Activated naive CD4-positive, alpha-beta T cell treated with anti-CD3 and anti-CD28 coated beads, Interleukin-2, amount 50 U/mL, for 16 hours (primary cell): ENCODE results near the gene STK11IP.

Source experiments
- DNase-seq: peaks from one replicate; pipeline ENCODE4 v3.0.0-alpha.2; 2020

The STK11IP gene

GRCh38 chr2:219621935-219622334, 24.3 kb downstream of the STK11IP start:
- no peak for DNase-seq

- no peak for DNase-seq
These were observed 24.8 kb downstream of the STK11IP start for GRCh38 chr2:219622472-219622871.

- DNase-seq: no peak
These were observed 26.9 kb downstream of the STK11IP start for GRCh38 chr2:219624565-219624964.

GRCh38 chr2:219625179-219625578, 27.5 kb downstream of the STK11IP start:
- no peak for DNase-seq

GRCh38 chr2:219626540-219626939, 28.9 kb downstream of the STK11IP start:
- no peak for DNase-seq

- DNase-seq: no peak
These were observed 29.7 kb downstream of the STK11IP start, which contains the start of gene SLC4A3 for GRCh38 chr2:219627103-219628100. TSS of gene SLC4A3 (plus strand) at chr2:219627630. CDS start at chr2:219627993, 363 bp downstream.

- DNase-seq: no peak
These were observed 30.8 kb downstream of the STK11IP start for GRCh38 chr2:219628235-219628985.

GRCh38 chr2:219628986-219629901, 31.6 kb downstream of the STK11IP start:
- no peak for DNase-seq

- no peak for DNase-seq
These were observed 32.5 kb downstream of the STK11IP start for GRCh38 chr2:219629976-219630695.

GRCh38 chr2:219630770-219631405, 33.2 kb downstream of the STK11IP start:
- no peak for DNase-seq

GRCh38 chr2:219631406-219631891, 33.8 kb downstream of the STK11IP start:
- no peak for DNase-seq

- DNase-seq: no peak
These were observed 34.5 kb downstream of the STK11IP start for GRCh38 chr2:219631904-219632759.

GRCh38 chr2:219632760-219633105, 35.1 kb downstream of the STK11IP start:
- no peak for DNase-seq

GRCh38 chr2:219633276-219634065, 35.8 kb downstream of the STK11IP start:
- DNase-seq: no peak

- no peak for DNase-seq
These were observed 36.7 kb downstream of the STK11IP start for GRCh38 chr2:219634171-219634940.

GRCh38 chr2:219634951-219635751, 37.5 kb downstream of the STK11IP start:
- DNase-seq: no peak

GRCh38 chr2:219636144-219636915, 38.7 kb downstream of the STK11IP start:
- no peak for DNase-seq
